Effector memory CD4-positive, alpha-beta T cell (primary cell): Measurements from ENCODE around the gene NEK11.

Source experiments
- DNase-seq, 3 donors: peaks; one replicate each; pipeline ENCODE4 v3.0.0-alpha.2; 2020
- H3K27ac ChIP-seq: 2 replicates; pipeline ENCODE4 v1.7.0; 2013; ENCODE audit warnings: mild to moderate bottlenecking, low read length, moderate library complexity; ENCODE audit not compliant: insufficient read depth, poor library complexity, severe bottlenecking
- H3K27me3 ChIP-seq: replicated peaks from 2 replicates; pipeline ENCODE4 v1.7.0; 2013; ENCODE audit warnings: mild to moderate bottlenecking, low read length; ENCODE audit not compliant: insufficient read depth, control insufficient read depth, poor library complexity, severe bottlenecking
- H3K36me3 ChIP-seq: 2 replicates; pipeline ENCODE4 v1.7.0; 2013; ENCODE audit warnings: mild to moderate bottlenecking, low read length, moderate library complexity; ENCODE audit not compliant: control insufficient read depth, insufficient read depth
- H3K4me1 ChIP-seq: 2 replicates; pipeline ENCODE4 v1.7.0; 2013; ENCODE audit warnings: low read length, mild to moderate bottlenecking; ENCODE audit not compliant: control insufficient read depth, insufficient read depth, poor library complexity, severe bottlenecking
- H3K4me3 ChIP-seq: 2 replicates; pipeline ENCODE4 v1.7.0; 2013; ENCODE audit warnings: low read length, low read depth, mild to moderate bottlenecking; ENCODE audit not compliant: insufficient read depth, poor library complexity, severe bottlenecking
- H3K9me3 ChIP-seq: 2 replicates; pipeline ENCODE4 v1.7.0; 2013; ENCODE audit warnings: mild to moderate bottlenecking, low read length, moderate library complexity; ENCODE audit not compliant: control insufficient read depth

Gene NEK11

GRCh38 chr3:131109156-131109555, 82.5 kb downstream of the NEK11 start:
- Histone ChIP-seq H3K27ac (no peak overlapping the region), H3K4me1 (no peaks in the 10 kb centered on the region), H3K36me3 (no peaks in the 10 kb centered on the region), H3K27me3 (no peaks in the 10 kb centered on the region), H3K9me3 (no peaks in the 10 kb centered on the region), H3K4me3 (no peak overlapping the region)
- DNase-seq, result no peak

- DNase-seq, result no peak
- no peaks in the 10 kb centered on the region for H3K4me1 ChIP-seq
- H3K9me3 ChIP-seq, result no peaks in the 10 kb centered on the region
- H3K27ac ChIP-seq, result no peak overlapping the region
- H3K27me3 ChIP-seq, result no peaks in the 10 kb centered on the region
- H3K36me3 ChIP-seq, result no peaks in the 10 kb centered on the region
- H3K4me3 ChIP-seq, result no peak overlapping the region
Measured at GRCh38 chr3:131110087-131110486, 83.4 kb downstream of the NEK11 start.

- Histone ChIP-seq H3K27me3 (no peaks in the 10 kb centered on the region), H3K27ac (no peak overlapping the region), H3K36me3 (no peaks in the 10 kb centered on the region), H3K4me1 (no peaks in the 10 kb centered on the region), H3K9me3 (no peaks in the 10 kb centered on the region), H3K4me3 (no peak overlapping the region)
- no peak for DNase-seq
Measured at GRCh38 chr3:131114256-131114655, 87.6 kb downstream of the NEK11 start.

GRCh38 chr3:131125684-131126083, 99.0 kb downstream of the NEK11 start:
- Histone ChIP-seq H3K4me3 (no peak overlapping the region), H3K27me3 (no peaks in the 10 kb centered on the region), H3K4me1 (no peaks in the 10 kb centered on the region), H3K27ac (no peak overlapping the region), H3K36me3 (no peaks in the 10 kb centered on the region), H3K9me3 (no peaks in the 10 kb centered on the region)
- DNase-seq, result no peak

GRCh38 chr3:131140891-131141290, 114.2 kb downstream of the NEK11 start:
- no peaks in the 10 kb centered on the region for H3K27me3 ChIP-seq
- DNase-seq, result no peak
- H3K36me3 ChIP-seq, result no peaks in the 10 kb centered on the region
- no peaks in the 10 kb centered on the region for H3K9me3 ChIP-seq
- H3K27ac ChIP-seq, result no peak overlapping the region
- H3K4me1 ChIP-seq, result no peaks in the 10 kb centered on the region
- H3K4me3 ChIP-seq, result no peak overlapping the region

GRCh38 chr3:131141770-131142169, 115.1 kb downstream of the NEK11 start:
- DNase-seq, result no peak
- no peak overlapping the region for H3K27ac ChIP-seq
- no peaks in the 10 kb centered on the region for H3K36me3 ChIP-seq
- H3K4me3 ChIP-seq, result no peak overlapping the region
- H3K27me3 ChIP-seq, result no peaks in the 10 kb centered on the region
- H3K9me3 ChIP-seq, result no peaks in the 10 kb centered on the region
- H3K4me1 ChIP-seq, result no peaks in the 10 kb centered on the region

GRCh38 chr3:131142580-131142979, 115.9 kb downstream of the NEK11 start:
- no peak overlapping the region for H3K4me3 ChIP-seq
- no peaks in the 10 kb centered on the region for H3K27me3 ChIP-seq
- no peaks in the 10 kb centered on the region for H3K4me1 ChIP-seq
- H3K9me3 ChIP-seq, result no peaks in the 10 kb centered on the region
- no peaks in the 10 kb centered on the region for H3K36me3 ChIP-seq
- H3K27ac ChIP-seq, result no peak overlapping the region
- no peak for DNase-seq

GRCh38 chr3:131143802-131144201, 117.1 kb downstream of the NEK11 start:
- no peak for DNase-seq
- Histone ChIP-seq H3K9me3 (no peaks in the 10 kb centered on the region), H3K4me1 (no peaks in the 10 kb centered on the region), H3K27ac (no peak overlapping the region), H3K4me3 (no peak overlapping the region), H3K27me3 (no peaks in the 10 kb centered on the region), H3K36me3 (no peaks in the 10 kb centered on the region)

GRCh38 chr3:131147534-131147933, 120.9 kb downstream of the NEK11 start:
- no peaks in the 10 kb centered on the region for H3K36me3 ChIP-seq
- H3K4me3 ChIP-seq, result no peak overlapping the region
- H3K9me3 ChIP-seq, result no peaks in the 10 kb centered on the region
- no peaks in the 10 kb centered on the region for H3K27me3 ChIP-seq
- H3K4me1 ChIP-seq, result no peaks in the 10 kb centered on the region
- DNase-seq, result no peak
- H3K27ac ChIP-seq, result no peak overlapping the region

- no peaks in the 10 kb centered on the region for H3K27me3 ChIP-seq
- no peaks in the 10 kb centered on the region for H3K4me1 ChIP-seq
- no peaks in the 10 kb centered on the region for H3K36me3 ChIP-seq
- H3K9me3 ChIP-seq, result no peaks in the 10 kb centered on the region
- H3K4me3 ChIP-seq, result no peak overlapping the region
- DNase-seq, result no peak
- H3K27ac ChIP-seq, result no peak overlapping the region
Measured at GRCh38 chr3:131158434-131158833, 131.8 kb downstream of the NEK11 start.

- no peak for DNase-seq
- no peaks in the 10 kb centered on the region for H3K36me3 ChIP-seq
- H3K27ac ChIP-seq, result no peak overlapping the region
- H3K4me3 ChIP-seq, result no peak overlapping the region
- H3K27me3 ChIP-seq, result no peaks in the 10 kb centered on the region
- no peaks in the 10 kb centered on the region for H3K4me1 ChIP-seq
- H3K9me3 ChIP-seq, result no peaks in the 10 kb centered on the region
Measured at GRCh38 chr3:131162516-131162915, 135.8 kb downstream of the NEK11 start.
